Uterus (tissue), 2 donors: ENCODE results near the gene RSAD2.
A peak's percentile ranks its signal among the peaks of the same experiment; 100 is the strongest.

Source experiments
- CTCF ChIP-seq, 4 experiments: fragments of 200-600 bp in 2 of 4; fragments of 450-650 bp in 2 of 4; sonication (generic) in 2 of 4; IDR thresholded peaks; one replicate each; pipeline ENCODE4 v1.5.1; 2016 to 2019; ENCODE audit warnings: antibody characterized with exemption in 4 of 4, mild to moderate bottlenecking in 2 of 4, moderate library complexity in 1 of 4
- POLR2A ChIP-seq, 2 donors: fragments of 450-650 bp; IDR thresholded peaks; one replicate each; pipeline ENCODE4 v1.6.1; 2016; ENCODE audit warnings: antibody characterized with exemption in 2 of 2, mild to moderate bottlenecking in 1 of 2, moderate library complexity in 1 of 2

DNA sequence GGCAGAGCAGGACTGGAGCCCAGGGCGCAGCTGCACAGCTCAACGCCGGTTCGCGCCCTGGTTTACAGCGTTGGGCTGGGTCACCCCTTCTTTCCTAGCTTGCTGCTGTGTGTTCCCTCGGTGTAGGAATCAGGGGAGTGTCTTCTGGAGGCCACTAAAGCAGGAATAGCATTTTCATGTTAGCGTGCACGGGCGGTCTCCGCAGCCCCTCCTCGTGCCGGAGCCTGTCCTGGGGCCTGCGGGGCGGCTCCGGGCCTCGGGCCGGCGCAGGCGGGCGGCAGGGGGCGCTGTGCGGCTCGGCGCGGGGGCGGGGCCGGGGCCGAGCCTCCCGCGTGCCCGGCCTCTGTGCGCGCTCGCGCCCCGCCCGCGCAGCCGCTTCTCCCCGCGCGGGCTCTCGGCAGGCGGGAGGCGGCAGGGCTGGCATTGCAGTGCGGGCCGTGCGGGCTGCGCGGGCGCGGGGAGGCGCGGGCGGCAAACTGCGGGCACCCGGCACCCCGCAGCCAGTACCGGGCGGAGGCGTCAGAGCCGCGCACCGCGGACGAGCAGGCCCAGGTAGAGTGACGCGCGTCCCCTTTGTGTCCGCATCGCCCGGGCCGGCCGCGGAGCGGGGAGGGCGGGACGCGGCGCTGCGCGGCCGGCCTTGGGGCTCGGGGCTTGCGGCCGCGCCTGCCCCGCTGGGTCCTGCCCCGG lies 39.6 kb downstream of the RSAD2 start, which contains the start of gene RNF144A:
- peak; percentile 21 to 77 (median 62) for TF ChIP-seq CTCF (IDR thresholded peaks at IDR 0.05)
- TF ChIP-seq POLR2A (IDR thresholded peaks at IDR 0.05): peak; percentile 41 to 68
